ENCODE measurements around the gene ASB13.

DNA sequence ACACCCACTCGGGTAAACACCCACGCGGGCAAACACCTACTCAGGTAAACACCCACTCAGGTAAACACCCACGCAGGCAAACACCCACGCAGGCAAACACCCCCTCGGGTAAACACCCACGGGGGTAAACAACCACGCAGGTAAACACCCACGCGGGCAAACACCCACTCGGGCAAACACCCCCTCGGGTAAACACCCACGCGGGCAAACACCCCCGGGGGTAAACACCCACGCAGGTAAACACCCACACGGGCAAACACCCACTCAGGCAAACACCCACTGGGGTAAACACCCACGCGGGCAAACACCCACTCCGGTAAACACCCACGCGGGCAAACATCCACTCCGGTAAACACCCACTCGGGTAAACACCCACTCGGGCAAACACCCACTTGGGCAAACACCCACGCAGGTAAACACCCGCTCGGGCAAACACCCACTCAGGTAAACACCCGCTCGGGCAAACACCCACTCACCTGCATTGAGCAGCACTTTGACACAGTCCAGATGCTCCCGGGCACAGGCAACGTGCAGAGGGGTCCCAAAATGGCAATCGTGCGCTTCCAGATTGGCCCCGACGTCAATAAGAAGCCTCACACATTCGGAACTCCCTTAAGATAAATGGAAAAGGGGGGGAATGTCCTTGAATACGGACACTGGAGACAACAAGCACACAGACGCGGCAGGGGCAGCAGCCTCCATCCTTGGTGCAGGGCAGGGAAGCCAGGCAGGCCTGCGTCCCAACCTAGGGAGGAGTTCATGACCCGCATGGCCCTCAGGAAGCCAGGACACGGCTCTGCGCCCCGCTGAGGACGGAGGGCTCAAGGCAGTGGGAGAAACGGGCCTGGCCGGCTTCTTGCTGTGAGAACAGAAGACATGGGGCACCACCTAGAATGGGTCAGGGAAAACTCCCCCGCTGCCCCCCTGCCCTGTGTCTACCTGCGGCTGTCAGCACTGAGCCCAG lies 17.6 kb downstream of the ASB13 start:
- no peak for TF ChIP-seq REPIN1 (tag by site-specific recombination; IDR thresholded peaks at IDR 0.05; ENCODE audit: low read depth)
- TF ChIP-seq ZNF776 (tag by site-specific recombination; IDR thresholded peaks at IDR 0.05; ENCODE audit: borderline replicate concordance), result no peak

All from HEK293 (cell line).